ENCODE results near the gene RELT.

DNA sequence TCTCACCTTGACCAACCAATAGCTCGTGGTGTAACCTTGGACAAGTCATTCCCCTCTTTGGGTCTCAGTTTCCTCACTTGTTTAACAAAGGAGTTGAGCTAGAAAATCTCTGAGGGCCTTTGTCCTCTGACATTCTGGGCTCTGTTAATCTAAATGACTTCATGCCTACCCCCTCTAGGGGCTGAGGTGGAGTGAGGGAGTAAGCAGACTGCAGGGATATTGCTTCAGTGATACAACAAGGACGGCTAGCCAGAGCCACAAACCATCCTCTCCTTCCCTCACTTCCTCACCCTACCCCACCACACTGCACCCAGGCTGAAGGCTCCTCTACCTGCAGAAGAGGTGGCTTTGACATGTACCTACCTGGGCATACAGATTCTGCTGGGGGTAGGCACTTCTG is 34.8 kb downstream of the RELT start:
- TF ChIP-seq EZH2 (IDR thresholded peaks at IDR 0.05) (no peak), FOXP2 (optimal IDR thresholded peaks at IDR 0.05; ENCODE audit: control extremely low read depth, extremely low read length, insufficient read depth) (no peak), POLR2AphosphoS5 (IDR thresholded peaks at IDR 0.05; ENCODE audit: borderline replicate concordance, low read depth, low read length) (no peak)

All from SK-N-MC (cell line).